OCI-LY1 (cell line): ENCODE measurements around the gene PACS2.
"Not testable (repeated sequence)": the region's sequence is repeated elsewhere in the genome, so short reads cannot be mapped to it uniquely, and the experiment has no call there.

ENCODE experiments used
- H2AFZ ChIP-seq: fragments of 200-600 bp; sonication (generic), shearing (Covaris generic); 2 replicates; pipeline ENCODE4 v1.6.0; 2014; ENCODE audit warnings: antibody characterized with exemption, mild to moderate bottlenecking, low read length
- H3F3A ChIP-seq: fragments of 200-600 bp; sonication (generic), shearing (Covaris generic); 2 replicates; pipeline ENCODE4 v1.6.0; 2014; ENCODE audit warnings: mild to moderate bottlenecking, antibody characterized with exemption, low read length, moderate library complexity; ENCODE audit not compliant: insufficient read depth
- H3K27ac ChIP-seq: fragments of 200-600 bp; sonication (generic); 2 replicates; pipeline ENCODE4 v1.5.1; 2014; ENCODE audit warnings: low read length, mixed run types, mild to moderate bottlenecking, low read depth; ENCODE audit not compliant: poor library complexity, severe bottlenecking
- H3K27me3 ChIP-seq: fragments of 200-600 bp; sonication (generic); 2 replicates; pipeline ENCODE4 v1.6.0; 2014; ENCODE audit warnings: antibody characterized with exemption, mild to moderate bottlenecking, low read length, moderate library complexity; ENCODE audit not compliant: insufficient read depth
- H3K36me3 ChIP-seq: fragments of 200-600 bp; sonication (generic); 2 replicates; pipeline ENCODE4 v1.6.1; 2014; ENCODE audit warnings: mild to moderate bottlenecking, antibody characterized with exemption, low read length, moderate library complexity, mixed read lengths; ENCODE audit not compliant: insufficient read depth
- H3K4me1 ChIP-seq: fragments of 200-600 bp; sonication (generic); 2 replicates; pipeline ENCODE4 v1.5.1; 2014; ENCODE audit warnings: mild to moderate bottlenecking, low read length, moderate library complexity; ENCODE audit not compliant: insufficient read depth, severe bottlenecking
- H3K4me2 ChIP-seq: fragments of 200-600 bp; sonication (generic), shearing (Covaris generic); 2 replicates; pipeline ENCODE4 v1.6.1; 2014; ENCODE audit warnings: low read length
- H3K4me3 ChIP-seq: fragments of 200-600 bp; sonication (generic); 2 replicates; pipeline ENCODE4 v1.5.1; 2014; ENCODE audit warnings: low read length, low read depth, mild to moderate bottlenecking, mixed read lengths; ENCODE audit not compliant: poor library complexity, severe bottlenecking
- H3K79me2 ChIP-seq: fragments of 200-600 bp; shearing (Covaris generic); 2 replicates; pipeline ENCODE4 v1.6.1; 2016; ENCODE audit warnings: mixed run types, low read length, mixed read lengths; ENCODE audit not compliant: insufficient read depth
- H3K9ac ChIP-seq: fragments of 200-600 bp; sonication (generic), shearing (Covaris generic); 2 replicates; pipeline ENCODE4 v1.6.1; 2014; ENCODE audit warnings: mild to moderate bottlenecking, low read length, mixed read lengths
- H3K9me2 ChIP-seq: fragments of 200-600 bp; sonication (generic), shearing (Covaris generic); 2 replicates; pipeline ENCODE4 v1.6.1; 2014; ENCODE audit warnings: low read depth, mild to moderate bottlenecking, low read length, mixed read lengths
- H3K9me3 ChIP-seq: fragments of 200-600 bp; shearing (Covaris generic); 2 replicates; pipeline ENCODE4 v1.6.1; 2014; ENCODE audit warnings: low read length, mixed read lengths
- H4K20me1 ChIP-seq: fragments of 200-600 bp; sonication (generic), shearing (Covaris generic); 2 replicates; pipeline ENCODE4 v1.6.0; 2016; ENCODE audit warnings: mild to moderate bottlenecking, low read length; ENCODE audit not compliant: insufficient read depth
- EZH2 ChIP-seq: fragments of 200-600 bp; sonication (generic), shearing (Covaris generic); IDR thresholded peaks from 2 replicates; pipeline ENCODE4 v1.8.0; 2017; ENCODE audit warnings: borderline replicate concordance, mixed run types, mild to moderate bottlenecking, antibody characterized with exemption, low read length, moderate library complexity, mixed read lengths
- TF ChIP-seq, protein P1 (sequence below): fragments of 200-600 bp; sonication (generic), shearing (Covaris generic); IDR thresholded peaks from 2 replicates; pipeline ENCODE4 v1.5.1; 2017; ENCODE audit warnings: mild to moderate bottlenecking, antibody characterized with exemption, low read length, moderate library complexity, mixed read lengths

PACS2 gene

DNA sequence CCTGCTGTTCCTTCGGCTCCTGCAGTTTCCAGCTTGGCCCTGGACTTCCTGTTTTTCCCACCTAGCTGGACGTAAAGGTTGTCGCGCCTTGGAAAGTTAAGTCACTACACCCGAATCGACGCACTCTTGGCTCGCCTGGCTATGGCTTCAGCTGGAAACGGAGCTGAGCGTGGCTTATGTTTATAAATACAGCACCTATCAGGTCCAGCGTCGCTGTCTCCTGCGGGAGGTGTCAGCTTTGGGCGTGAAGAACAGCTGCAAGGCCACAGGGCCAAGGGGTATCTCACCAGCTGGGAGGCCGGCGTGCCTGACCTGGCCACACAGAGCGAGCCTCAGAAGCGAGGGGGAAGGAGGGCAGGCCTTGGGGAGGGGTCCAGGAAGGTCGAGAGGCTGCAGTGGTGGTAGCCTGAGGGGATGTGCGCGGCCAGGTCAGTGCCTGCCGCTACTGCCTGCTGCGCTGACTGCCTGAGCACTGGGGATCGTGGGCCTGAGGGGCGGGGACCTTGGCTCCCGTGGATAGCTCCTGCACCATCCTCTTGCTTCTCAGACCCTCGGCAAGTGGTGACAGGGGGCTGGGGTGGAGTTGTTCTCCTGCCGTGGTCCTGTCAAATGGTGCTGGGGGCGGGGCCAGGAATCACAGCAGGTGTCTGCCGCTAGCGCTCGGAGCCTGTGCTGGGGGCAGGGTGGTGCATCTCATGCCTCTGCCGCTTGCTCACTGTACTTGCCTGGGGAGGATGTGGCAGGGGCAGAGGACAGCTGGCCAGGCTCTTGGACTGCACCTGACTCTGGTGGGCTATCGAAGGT lies 12.5 kb downstream of the PACS2 start:
- Histone ChIP-seq H2AFZ (no peak overlapping the region), H3K36me3 (no peaks in the 10 kb centered on the region), H3K4me1 (no peaks in the 10 kb centered on the region), H3K27me3 (no peaks in the 10 kb centered on the region), H3K27ac (no peak overlapping the region), H3K9me2 (no peaks in the 10 kb centered on the region), H3K9me3 (no peaks in the 10 kb centered on the region), H3K79me2 (no peaks in the 10 kb centered on the region), H3K4me3 (no peak overlapping the region), H3F3A (no peaks in the 10 kb centered on the region), H4K20me1 (no peaks in the 10 kb centered on the region), H3K9ac (no peak overlapping the region), H3K4me2 (no peak overlapping the region)
- TF ChIP-seq, protein P1, sequence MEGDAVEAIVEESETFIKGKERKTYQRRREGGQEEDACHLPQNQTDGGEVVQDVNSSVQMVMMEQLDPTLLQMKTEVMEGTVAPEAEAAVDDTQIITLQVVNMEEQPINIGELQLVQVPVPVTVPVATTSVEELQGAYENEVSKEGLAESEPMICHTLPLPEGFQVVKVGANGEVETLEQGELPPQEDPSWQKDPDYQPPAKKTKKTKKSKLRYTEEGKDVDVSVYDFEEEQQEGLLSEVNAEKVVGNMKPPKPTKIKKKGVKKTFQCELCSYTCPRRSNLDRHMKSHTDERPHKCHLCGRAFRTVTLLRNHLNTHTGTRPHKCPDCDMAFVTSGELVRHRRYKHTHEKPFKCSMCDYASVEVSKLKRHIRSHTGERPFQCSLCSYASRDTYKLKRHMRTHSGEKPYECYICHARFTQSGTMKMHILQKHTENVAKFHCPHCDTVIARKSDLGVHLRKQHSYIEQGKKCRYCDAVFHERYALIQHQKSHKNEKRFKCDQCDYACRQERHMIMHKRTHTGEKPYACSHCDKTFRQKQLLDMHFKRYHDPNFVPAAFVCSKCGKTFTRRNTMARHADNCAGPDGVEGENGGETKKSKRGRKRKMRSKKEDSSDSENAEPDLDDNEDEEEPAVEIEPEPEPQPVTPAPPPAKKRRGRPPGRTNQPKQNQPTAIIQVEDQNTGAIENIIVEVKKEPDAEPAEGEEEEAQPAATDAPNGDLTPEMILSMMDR: no peak
- TF ChIP-seq EZH2: no peak

DNA sequence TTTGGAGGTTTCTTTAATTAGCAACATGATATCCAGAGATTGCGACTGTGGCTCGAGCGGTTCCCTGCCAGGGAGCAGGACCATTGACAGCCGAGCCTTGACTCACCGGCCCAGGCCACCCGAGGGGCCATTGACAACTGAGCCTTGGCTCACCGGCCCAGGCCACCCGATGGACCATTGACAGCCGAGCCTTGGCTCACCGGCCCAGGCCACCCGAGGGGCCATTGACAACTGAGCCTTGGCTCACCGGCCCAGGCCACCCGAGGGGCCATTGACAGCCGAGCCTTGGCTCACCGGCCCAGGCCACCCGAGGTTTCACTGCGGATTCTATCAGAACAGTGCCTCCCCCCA lies 13.1 kb downstream of the PACS2 start:
- not testable (repeated sequence) for H3K9ac ChIP-seq, H2AFZ ChIP-seq, H3K27ac ChIP-seq, H3K27me3 ChIP-seq, H3F3A ChIP-seq, H3K36me3 ChIP-seq, H3K4me1 ChIP-seq, H3K4me2 ChIP-seq, H4K20me1 ChIP-seq, H3K9me2 ChIP-seq, H3K9me3 ChIP-seq, H3K4me3 ChIP-seq, H3K79me2 ChIP-seq

DNA sequence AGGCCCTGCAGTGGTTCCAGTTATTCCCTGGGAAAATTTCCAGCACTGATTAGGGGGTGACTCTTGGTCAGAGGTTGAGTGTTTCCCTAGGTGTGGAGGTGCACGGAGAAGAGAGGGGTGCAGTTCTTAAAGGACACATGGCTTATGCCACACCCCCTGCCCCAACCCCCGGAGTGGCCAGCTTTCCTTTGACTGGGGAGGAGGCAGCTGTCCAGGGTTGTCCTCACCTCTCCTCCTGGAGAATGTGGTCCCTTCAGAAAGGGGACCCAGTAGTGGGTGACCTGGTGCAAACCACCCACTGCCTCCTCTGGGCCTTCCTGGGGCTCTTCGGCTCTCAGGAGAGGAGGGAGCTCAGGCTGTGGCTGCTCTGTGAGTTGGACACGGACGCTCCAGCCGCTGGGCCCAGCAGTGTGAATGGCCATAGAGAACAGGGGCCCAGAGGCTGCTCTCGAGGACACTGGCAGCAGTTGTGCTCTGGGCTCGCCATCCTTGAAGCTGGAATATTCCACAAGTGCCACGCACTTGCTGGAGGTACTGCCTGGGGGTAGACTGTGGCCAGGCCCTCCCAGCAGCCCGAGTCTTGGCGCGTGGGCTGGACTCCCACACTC lies 13.6 kb downstream of the PACS2 start:
- no peaks in the 10 kb centered on the region for H3K4me1 ChIP-seq

More for the DNA sequence above, 13.6 kb downstream of the PACS2 start:
- TF ChIP-seq EZH2: no peak
- TF ChIP-seq, protein P1: no peak
- Histone ChIP-seq H2AFZ (no peak overlapping the region), H3K4me3 (no peak overlapping the region), H3K36me3 (no peaks in the 10 kb centered on the region), H3K9me3 (no peaks in the 10 kb centered on the region), H3K79me2 (no peaks in the 10 kb centered on the region), H3K4me2 (no peak overlapping the region), H3F3A (no peaks in the 10 kb centered on the region), H4K20me1 (no peaks in the 10 kb centered on the region), H3K9ac (no peak overlapping the region), H3K27ac (no peak overlapping the region), H3K9me2 (no peaks in the 10 kb centered on the region), H3K27me3 (no peaks in the 10 kb centered on the region)
